Stimulated activated CD4-positive, alpha-beta T cell treated with anti-CD3 and anti-CD28 coated beads, Interleukin-12 subunit alpha, Interleukin-12 subunit beta, amount 100 ng/mL, for 48 hours (primary cell): ENCODE data around the gene AGBL1.

ENCODE experiments used
- DNase-seq, 3 donors: peaks; one replicate each; pipeline ENCODE4 v3.0.0-alpha.2; 2020; ENCODE audit warnings: low read depth in 2 of 3, low spot score in 1 of 3

The AGBL1 gene

DNA sequence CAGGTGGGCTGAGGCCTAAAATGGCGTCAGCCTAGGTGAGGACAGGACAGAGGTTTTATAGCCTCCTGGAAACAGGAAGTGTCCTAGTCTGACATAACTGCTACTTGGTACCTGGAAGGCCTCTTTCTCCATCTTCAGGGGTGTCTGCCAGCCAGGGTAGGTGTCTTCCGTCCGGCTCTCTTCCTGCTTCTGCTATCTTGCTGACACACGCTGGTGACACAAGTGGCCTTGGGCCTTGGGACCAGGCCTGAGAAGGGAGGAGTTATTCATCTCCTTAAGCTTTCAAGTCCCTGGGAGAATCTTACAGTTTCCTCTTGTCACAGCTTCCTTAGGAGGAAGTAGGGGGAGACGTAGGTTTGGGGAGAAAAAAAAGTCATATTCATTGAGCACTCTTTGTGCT lies 551.3 kb downstream of the AGBL1 start:
- no peak for DNase-seq

DNA sequence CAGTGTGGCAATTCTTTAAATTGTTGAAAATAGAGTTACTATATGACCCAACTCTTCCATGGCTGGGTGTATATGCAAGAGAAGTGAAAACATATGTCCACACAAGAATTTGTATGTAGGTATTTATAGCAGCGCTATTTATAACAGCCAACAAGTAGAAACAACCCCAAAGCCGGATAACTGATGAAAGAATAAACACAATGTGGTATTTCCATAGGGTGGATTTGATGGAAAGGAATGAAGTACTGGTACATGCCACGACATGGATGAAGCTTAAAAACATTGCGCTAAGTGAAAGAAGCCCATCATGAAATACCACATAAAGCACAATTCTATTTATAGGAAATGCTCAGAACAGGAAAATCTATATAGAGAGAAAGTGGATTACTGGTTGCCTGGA lies 554.5 kb downstream of the AGBL1 start:
- DNase-seq = no peak

- DNase-seq = no peak
These were observed 555.4 kb downstream of the AGBL1 start for GRCh38 chr15:86634992-86635638.

DNA sequence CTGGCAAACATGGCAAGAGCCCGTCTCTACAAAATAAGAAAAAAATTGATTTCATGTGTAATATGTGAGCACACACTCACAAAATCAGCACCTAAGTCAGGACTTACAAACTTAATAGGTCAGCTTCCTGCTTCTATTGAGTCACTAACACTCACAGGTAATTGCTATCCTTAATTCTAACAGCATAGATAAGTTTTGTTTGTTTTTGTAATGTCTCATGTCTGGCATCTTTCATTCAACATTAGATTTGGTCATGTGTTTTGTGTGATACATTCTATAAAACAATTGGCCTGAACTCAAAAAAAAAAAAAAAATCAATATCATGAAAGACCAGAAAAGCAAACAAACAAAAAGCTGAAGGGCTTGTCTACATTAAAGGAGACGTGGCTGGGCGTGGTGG lies 564.7 kb downstream of the AGBL1 start:
- DNase-seq = no peak

DNA sequence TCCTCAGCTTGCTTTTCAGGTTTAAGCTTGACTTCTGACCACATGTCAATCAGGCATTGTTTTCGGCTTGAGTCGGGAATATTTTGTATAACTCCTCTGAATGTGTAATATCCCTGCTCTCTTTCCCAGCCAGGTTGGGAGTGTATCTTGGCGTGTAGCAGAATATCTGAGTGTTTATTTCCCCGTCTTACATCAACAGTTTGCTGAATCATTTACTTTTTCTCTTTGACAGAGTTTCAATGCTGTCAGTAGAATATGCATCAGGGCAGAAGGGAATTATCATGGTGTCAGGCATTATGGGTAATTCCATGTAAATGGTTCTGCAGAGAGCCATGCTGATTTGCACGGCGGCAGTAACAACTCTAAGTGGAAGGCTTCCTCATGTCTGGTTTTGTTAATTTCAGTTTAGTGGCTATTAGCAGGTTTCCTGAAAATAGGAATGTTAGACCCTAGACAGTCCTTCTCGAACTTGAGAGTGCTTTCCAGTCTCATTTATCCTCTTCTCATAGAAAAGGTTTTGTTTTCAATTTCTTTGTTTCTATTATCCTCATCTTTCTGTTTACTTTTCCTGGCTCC lies 566.3 kb downstream of the AGBL1 start:
- no peak for DNase-seq

- peak in 1 of 3 donors; percentile 21 for DNase-seq
These were observed 568.3 kb downstream of the AGBL1 start for GRCh38 chr15:86647810-86648440.

DNA sequence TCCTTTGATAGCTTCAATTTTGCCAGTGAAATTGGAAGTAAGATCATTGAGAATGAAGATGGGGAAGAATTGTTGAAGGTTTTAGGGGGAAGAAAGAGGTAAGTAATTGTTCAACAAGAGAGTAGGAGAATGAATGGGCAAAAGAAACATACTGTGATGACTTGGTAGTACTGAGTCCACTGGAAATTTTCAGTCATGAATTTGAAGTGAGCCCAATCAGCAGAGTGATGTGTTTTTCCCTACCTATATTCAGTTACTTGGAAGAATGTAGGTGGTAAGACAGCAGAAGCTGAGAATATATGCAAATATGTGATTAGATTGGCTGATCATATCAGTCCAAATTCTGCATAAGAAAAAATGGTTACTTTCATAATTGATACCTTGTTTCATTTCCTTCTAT lies 569.6 kb downstream of the AGBL1 start:
- no peak for DNase-seq

- peak in 1 of 3 donors; percentile 39 for DNase-seq
These were observed 570.4 kb downstream of the AGBL1 start for GRCh38 chr15:86650094-86650493.

DNA sequence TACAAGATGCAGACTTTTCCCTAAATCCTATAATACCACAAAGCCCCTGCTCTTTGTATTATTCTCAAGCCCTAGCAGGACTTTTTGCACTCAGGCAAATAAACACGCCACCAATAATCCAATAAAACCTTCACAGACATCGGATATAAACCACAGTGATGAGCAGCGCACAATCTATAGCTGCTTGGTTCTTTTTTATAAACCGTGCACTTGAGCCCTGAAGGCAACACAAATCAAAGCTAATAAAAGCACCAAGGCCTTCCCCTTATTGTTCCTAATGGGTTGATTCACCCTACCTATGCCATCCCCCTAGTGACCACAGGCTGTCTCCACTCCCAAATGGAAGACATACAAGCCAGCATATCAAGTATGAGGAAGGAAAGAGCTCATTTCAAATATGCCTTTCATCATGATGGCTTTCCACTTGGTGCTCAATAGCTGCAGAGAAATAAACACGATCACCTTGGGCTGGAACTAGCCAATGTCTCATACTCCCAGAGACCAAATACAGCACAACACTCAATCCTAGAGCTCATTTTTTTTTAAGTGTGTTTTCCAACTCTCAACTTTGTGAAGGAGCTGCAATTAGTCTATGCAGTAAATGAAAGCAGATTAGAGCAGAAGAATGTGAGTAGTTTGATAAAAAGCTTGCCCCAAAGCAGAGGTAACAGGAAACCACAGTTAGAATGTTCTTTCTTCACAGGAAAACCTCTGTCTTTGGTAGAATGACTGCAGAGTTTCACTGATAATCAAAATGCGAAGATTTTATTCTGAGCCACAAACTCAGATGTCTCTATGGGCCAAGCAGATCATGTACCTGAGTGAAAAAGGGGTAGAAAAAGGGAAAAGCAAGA lies 573.9 kb downstream of the AGBL1 start:
- no peak for DNase-seq

DNA sequence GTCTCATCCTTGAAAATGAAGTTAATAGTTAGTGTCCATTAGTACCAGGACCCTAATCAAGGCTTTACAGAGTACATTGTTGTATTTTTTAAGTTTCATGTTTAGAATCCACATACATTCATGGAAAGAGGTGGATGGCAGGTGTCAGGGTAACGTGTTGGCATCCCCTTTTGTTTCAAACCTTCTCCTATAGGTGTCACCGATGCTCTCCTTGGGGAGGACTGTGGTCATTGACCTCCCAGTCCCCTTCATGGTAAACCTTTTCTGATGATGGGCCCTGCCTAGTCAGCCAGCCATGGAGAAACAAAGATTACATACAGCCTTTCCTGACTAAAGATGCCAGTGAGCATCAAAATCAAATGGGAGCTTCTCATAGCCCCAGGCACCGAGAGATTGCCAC lies 574.8 kb downstream of the AGBL1 start:
- peak in 1 of 3 donors; percentile 3 for DNase-seq

GRCh38 chr15:86657305-86657704 lies 577.6 kb downstream of the AGBL1 start:
- DNase-seq = no peak

DNA sequence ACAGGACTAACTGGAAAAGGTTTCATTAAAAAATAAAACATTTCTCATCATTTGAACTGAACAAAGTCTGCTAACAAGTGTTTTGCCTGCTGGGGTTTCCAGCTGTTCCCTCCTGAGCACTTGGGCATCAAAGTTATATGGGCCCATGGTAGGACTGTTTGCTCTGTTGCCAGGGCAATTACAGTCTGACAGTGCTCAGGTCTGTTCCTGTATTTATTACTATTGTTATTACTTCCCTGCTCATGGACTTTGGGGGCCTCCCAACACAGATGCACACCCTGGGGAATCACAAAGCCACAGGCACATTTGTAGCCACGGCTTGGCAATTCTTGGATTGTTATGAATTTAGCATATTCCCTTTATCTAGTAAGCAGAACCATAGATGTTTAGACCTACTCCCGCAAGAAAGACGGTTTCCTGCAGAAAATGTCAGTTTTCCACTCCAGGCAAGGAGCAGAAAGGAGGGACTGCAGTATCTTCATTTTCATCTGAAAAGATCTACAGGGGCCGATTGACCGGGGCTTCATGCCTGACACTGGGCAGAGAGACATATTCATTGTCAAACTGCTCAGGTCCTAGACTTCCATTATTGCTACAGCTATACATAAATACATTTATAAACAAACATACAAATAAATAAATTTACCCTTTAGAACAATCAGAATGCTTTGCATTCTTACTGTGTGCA lies 580.2 kb downstream of the AGBL1 start:
- DNase-seq = no peak

- no peak for DNase-seq
These were observed 581.9 kb downstream of the AGBL1 start for GRCh38 chr15:86661580-86661979.

- DNase-seq = no peak
These were observed 583.6 kb downstream of the AGBL1 start for GRCh38 chr15:86663304-86663703.

- DNase-seq = no peak
These were observed 584.3 kb downstream of the AGBL1 start for GRCh38 chr15:86663979-86664378.

- DNase-seq = no peak
These were observed 584.9 kb downstream of the AGBL1 start for GRCh38 chr15:86664581-86664980.

- no peak for DNase-seq
These were observed 596.3 kb downstream of the AGBL1 start for GRCh38 chr15:86676002-86676401.

GRCh38 chr15:86677278-86677677 lies 597.6 kb downstream of the AGBL1 start:
- DNase-seq = no peak

DNA sequence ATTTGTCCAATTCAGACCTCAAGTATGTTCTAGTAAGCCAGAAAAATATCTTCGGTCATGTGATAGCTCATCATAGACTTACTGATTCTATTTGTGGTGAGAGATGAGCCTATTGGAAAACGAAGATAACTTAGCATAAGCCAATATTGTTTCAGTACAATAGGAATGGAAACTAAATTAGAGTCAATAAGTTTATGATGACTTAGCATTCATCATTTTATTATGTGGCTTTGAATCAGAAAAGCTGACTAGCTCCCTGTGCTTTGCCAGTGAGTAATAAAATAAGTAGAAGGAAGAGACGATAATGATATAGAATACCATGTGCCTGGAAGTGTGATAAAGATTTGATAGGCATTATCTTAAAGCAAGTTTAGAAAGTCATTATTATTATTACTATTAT lies 605.6 kb downstream of the AGBL1 start:
- DNase-seq = no peak

GRCh38 chr15:86689006-86689405 lies 609.3 kb downstream of the AGBL1 start:
- no peak for DNase-seq

GRCh38 chr15:86690566-86690965 lies 610.9 kb downstream of the AGBL1 start:
- DNase-seq = peak in 1 of 3 donors; percentile 19
